ENCODE results near the gene HMOX1. TPM values are rescaled to one million over a fixed set of nuclear protein-coding genes. Genes with fewer than 3 reads are reported as not detected.

HMOX1 gene
- total and polyA plus RNA-seq, 12 donors, result 1.6 to 68.0 (median 4.2) TPM

DNA sequence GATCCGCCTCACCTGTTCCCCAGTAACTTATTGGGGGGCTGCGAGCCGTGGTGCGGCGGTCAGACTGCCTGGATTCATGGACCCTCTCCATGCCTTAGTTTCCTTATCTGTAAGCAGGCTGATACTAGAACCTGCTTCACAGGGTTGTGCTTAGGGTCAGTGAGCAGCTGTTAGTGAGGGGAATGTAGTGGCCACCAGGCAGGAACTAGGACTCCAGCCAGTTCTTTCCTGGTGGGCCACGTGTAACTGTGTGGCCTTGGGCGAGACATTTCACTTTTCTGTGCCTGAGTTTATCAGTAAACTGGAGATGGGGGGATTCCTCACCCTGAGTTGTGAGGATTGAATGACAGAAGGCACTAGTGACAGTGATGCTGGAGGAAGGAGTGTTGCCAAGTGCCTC is 43.9 kb downstream of the HMOX1 start:
- no peak overlapping the region for H3K4me3 ChIP-seq
- H3K27ac ChIP-seq, result no peak overlapping the region
- no peak for DNase-seq
- 83 to 86% methylated on average over 7 of the region's 7 CpGs for WGBS, 2 donors
- TF ChIP-seq, protein P1, sequence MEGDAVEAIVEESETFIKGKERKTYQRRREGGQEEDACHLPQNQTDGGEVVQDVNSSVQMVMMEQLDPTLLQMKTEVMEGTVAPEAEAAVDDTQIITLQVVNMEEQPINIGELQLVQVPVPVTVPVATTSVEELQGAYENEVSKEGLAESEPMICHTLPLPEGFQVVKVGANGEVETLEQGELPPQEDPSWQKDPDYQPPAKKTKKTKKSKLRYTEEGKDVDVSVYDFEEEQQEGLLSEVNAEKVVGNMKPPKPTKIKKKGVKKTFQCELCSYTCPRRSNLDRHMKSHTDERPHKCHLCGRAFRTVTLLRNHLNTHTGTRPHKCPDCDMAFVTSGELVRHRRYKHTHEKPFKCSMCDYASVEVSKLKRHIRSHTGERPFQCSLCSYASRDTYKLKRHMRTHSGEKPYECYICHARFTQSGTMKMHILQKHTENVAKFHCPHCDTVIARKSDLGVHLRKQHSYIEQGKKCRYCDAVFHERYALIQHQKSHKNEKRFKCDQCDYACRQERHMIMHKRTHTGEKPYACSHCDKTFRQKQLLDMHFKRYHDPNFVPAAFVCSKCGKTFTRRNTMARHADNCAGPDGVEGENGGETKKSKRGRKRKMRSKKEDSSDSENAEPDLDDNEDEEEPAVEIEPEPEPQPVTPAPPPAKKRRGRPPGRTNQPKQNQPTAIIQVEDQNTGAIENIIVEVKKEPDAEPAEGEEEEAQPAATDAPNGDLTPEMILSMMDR (IDR thresholded peaks at IDR 0.05), result no peak
- H3K9me3 ChIP-seq, result no peaks in the 10 kb centered on the region
- H3K27me3 ChIP-seq, result no peaks in the 10 kb centered on the region
- intact Hi-C loops (cut with DNase I), result loop anchor here in 2 of 10 donors (10.0 kb wide), 3 partner anchors 500 to 710 kb away; no protein-coding TSS in a partner anchor
- ATAC-seq, result no peak
- H3K4me1 ChIP-seq, result no peaks in the 10 kb centered on the region
- H3K36me3 ChIP-seq, result peaks cover 0 to 71% (median 21%) of the 10 kb centered on the region in 9 donors

DNA sequence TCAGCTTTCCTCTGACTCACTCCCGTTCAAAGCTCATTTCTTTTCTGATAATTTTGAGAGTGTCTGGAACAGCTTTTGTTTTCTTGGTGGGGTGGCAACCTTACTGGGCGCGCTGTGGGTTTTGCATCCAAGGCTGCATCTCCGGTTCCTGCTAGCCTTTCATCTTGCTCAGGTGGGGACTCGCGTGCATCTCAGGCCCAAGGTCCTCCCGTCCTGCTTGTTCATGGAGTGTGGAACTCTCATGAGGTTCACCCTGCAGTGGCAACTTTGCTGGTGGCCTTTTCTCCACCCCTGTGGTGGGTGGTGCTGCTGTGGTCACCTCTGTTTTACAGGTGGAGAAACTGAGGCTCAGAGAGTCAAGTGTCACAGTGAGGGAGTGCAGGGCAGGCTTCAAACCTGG is 44.6 kb downstream of the HMOX1 start:
- intact Hi-C loops (cut with DNase I), result loop anchor here in 2 of 10 donors (10.0 kb wide), 3 partner anchors 499 to 709 kb away; no protein-coding TSS in a partner anchor
- Histone ChIP-seq H3K36me3 (peaks cover 0 to 63% (median 17%) of the 10 kb centered on the region in 9 donors), H3K9me3 (no peaks in the 10 kb centered on the region), H3K27me3 (no peaks in the 10 kb centered on the region), H3K27ac (no peak overlapping the region), H3K4me1 (peaks cover 0 to 3% (median 0%) of the 10 kb centered on the region in 9 donors), H3K4me3 (no peak overlapping the region)
- TF ChIP-seq, protein P1 (IDR thresholded peaks at IDR 0.05), result no peak
- DNase-seq (no peak), ATAC-seq (no peak)
- whole genome bisulfite sequencing, 2 donors, result 88 to 93% methylated on average over 7 of the region's 7 CpGs

DNA sequence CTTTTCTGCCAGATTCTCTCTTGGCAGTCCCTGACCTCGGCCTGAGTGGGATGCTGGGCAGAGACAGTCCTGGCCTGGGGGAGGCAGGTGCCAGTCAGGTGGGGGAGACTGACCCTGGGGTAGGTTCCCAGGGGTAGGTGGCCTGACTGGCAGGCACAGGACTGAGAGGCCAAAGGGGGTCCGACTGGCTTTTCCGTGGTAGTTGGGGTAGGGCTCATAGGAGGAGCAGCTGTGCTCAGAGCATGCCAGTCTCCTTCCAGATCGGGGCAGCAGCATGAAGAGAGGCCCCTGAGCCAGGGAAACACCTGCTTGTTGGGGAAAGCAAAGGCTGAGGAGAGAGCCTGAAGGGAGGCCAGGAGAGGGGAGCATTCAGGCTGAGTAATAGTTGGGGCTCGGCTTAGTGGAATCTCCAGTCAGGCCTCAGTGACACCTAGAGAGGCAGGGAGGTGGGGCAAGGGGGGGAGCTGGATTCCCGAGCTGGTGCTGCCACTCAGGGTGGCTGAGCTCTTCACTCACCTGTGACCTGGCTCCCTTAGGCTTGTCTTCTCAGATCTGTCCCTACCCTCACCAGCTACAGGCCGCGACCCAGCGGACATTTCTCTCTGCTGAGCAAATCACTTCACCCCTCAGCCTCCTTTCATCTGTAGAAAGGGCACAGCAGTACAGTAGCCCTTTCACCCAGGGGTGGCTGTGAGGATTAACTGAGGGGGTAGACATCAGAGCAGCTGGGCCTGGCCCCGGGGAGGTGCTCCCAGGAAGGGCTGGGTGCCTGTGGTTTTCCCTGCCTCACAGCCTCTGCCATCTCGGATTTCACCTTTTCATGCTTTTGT is 45.3 kb downstream of the HMOX1 start:
- WGBS, 2 donors, result 88 to 90% methylated on average over 11 of the region's 11 CpGs
- Histone ChIP-seq H3K27ac (no peak overlapping the region), H3K36me3 (peaks cover 0 to 57% (median 17%) of the 10 kb centered on the region in 9 donors), H3K4me3 (no peak overlapping the region), H3K4me1 (peaks cover 0 to 8% (median 3%) of the 10 kb centered on the region in 9 donors), H3K9me3 (no peaks in the 10 kb centered on the region), H3K27me3 (no peaks in the 10 kb centered on the region)
- TF ChIP-seq, protein P1 (IDR thresholded peaks at IDR 0.05), result no peak
- intact Hi-C loops (cut with DNase I), result loop anchor here in 2 of 10 donors (10.0 kb wide), 3 partner anchors 499 to 709 kb away; no protein-coding TSS in a partner anchor
- no peak for DNase-seq
- ATAC-seq, result no peak

DNA sequence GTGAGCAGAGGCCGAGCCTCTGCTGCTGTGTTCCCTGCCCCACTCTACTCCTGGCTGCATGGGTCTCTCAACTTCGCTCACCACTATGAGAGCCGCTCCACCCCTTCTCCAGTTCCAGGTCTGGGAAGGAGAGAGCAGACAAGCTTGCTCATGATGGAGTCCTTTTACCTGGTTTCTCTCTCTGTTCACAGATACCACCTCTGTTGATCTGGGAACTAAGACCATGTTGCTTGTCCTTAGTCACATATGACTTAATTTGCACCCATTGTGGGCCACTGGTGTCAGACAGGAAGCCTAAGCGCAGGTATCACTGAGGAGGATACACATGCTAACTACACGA is 45.9 kb downstream of the HMOX1 start:
- TF ChIP-seq, protein P1 (IDR thresholded peaks at IDR 0.05), result no peak
- ATAC-seq, result no peak
- no peaks in the 10 kb centered on the region for H3K27me3 ChIP-seq
- H3K4me3 ChIP-seq, result no peak overlapping the region
- H3K4me1 ChIP-seq, result peaks cover 0 to 13% (median 8%) of the 10 kb centered on the region in 9 donors
- no peaks in the 10 kb centered on the region for H3K9me3 ChIP-seq
- no peak for DNase-seq
- H3K36me3 ChIP-seq, result peaks cover 0 to 51% (median 15%) of the 10 kb centered on the region in 9 donors
- WGBS, 2 donors, result 91 to 92% methylated on average over 5 of the region's 5 CpGs
- no peak overlapping the region for H3K27ac ChIP-seq
- intact Hi-C loops (cut with DNase I), result loop anchor here in 2 of 10 donors (10.0 kb wide), 3 partner anchors 498 to 708 kb away; no protein-coding TSS in a partner anchor

Data from heart right ventricle (tissue), 16 donors.